ENCODE results near the gene PCNX3.

DNA sequence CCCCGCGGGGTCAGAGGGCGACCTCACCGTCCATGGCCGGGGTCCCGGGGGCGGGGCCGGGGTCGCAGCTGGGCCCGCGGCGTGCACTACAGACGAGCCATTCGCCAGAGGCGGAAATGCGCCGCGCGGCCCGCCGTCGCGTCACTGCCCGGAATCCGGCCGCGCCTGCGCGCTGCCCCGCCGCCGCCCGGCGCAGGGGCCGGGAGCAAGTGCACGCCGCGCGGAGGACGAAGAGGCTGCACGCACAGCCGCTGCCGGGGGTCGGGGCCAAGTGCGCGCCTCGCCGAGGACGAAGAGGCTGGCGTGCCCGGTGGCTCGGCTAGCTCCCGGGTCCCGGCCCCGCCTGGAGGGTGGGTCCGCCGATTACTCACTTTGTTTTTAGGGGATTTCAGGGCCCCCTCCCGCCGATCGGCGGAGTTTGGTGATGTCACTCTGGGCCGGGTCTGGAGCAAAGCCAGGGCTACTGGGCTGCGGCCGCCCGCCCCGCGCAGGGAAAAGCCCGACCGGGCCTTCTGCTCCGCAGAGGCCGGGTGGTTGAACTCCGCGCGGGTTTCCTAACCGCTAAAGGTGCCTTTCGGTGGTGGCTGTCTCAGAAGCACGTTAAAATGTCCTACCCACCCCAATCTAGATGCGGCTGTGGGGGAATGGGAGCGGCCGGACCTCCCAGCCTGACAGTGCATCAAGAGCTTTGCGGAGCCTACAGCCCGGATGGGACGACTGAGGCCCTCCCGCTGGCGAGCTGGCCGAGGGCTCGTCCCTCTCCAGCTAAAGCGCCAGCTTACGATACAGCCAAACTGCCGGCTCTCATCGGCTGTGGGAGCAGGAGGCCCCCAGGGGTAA is 47.4 kb downstream of the PCNX3 start, which contains the start of gene RELA:
- no peak for TF ChIP-seq CTCF (IDR thresholded peaks at IDR 0.05)
- TF ChIP-seq POLR2A (IDR thresholded peaks at IDR 0.05) = peak in 1 of 2 donors; percentile 36
